Mucosa of descending colon (tissue), 3 donors: Measurements from ENCODE around the gene PSG3. TPM values are rescaled to one million over a fixed set of nuclear protein-coding genes. Genes with fewer than 3 reads are reported as not detected.
A peak's percentile ranks its signal among the peaks of the same experiment; 100 is the strongest.
"Not testable (repeated sequence)": the region's sequence is repeated elsewhere in the genome, so short reads cannot be mapped to it uniquely, and the experiment has no call there.

Source experiments
- ATAC-seq: fragments of 200-7000 bp; cut with Tn5 transposase; one replicate; pipeline ENCODE4 v1.9.1; 2020; ENCODE audit warnings: mild to moderate bottlenecking, moderate library complexity
- DNase-seq, 3 donors: peaks; one replicate each; pipeline ENCODE4 v3.0.0-alpha.2; 2020
- H3K36me3 ChIP-seq: fragments of 200-600 bp; one replicate; pipeline ENCODE4 v1.8.0; 2021; ENCODE audit warnings: low read depth, mild to moderate bottlenecking
- H3K4me1 ChIP-seq: fragments of 200-600 bp; one replicate; pipeline ENCODE4 v1.8.0; 2021; ENCODE audit warnings: low read depth, mild to moderate bottlenecking
- H3K4me3 ChIP-seq: fragments of 200-600 bp; one replicate; pipeline ENCODE4 v1.8.0; 2021; ENCODE audit warnings: mild to moderate bottlenecking
- H3K9me3 ChIP-seq: fragments of 200-600 bp; one replicate; pipeline ENCODE4 v1.8.0; 2021; ENCODE audit warnings: mild to moderate bottlenecking
- CTCF ChIP-seq: fragments of 200-600 bp; IDR thresholded peaks from one replicate; pipeline ENCODE4 v1.8.0; 2022; ENCODE audit warnings: antibody characterized with exemption, mild to moderate bottlenecking
- intact Hi-C, 2 donors: fragments of 100-400 bp; cut with DNase I in 1 of 2; cut with micrococcal nuclease in 1 of 2; formaldehyde crosslinking; loops; one replicate each; pipeline versions ENCODE4 v1.11.0 to v1.11.1; 2022; cut with DNase I, micrococcal nuclease
- total RNA-seq, 3 donors: library from RNA; stranded (reverse); fragmentation: NEBNext Ultra II Directional in 2 of 3; extraction: Animal tissue kit (Norgen Biotek cat#: 25700) in 2 of 3; gene quantifications; one replicate each; pipeline versions ENCODE4 v1.2.1 to v1.2.4, GENCODE V29; 2021 to 2023
- donor health status: DM: no; HTN: no; CAD: no; lungs with moderate emphysema.
- donor health status: DM: no; HTN: no; CAD: no.
- donor health status: DM: no; HTN: yes; CAD: no.

The PSG3 gene
- total RNA-seq, 3 donors from 2014 or later, result not detected

GRCh38 chr19:42762789-42763188, 22.5 kb upstream of the PSG3 start:
- no peaks in the 10 kb centered on the region for H3K36me3 ChIP-seq
- DNase-seq (no peak), ATAC-seq (no peak)
- no peaks in the 10 kb centered on the region for H3K4me1 ChIP-seq
- TF ChIP-seq CTCF, result no peak
- H3K4me3 ChIP-seq, result no peak overlapping the region
- intact Hi-C loops, result no loop called here
- H3K9me3 ChIP-seq, result no peaks in the 10 kb centered on the region

- H3K36me3 ChIP-seq, H3K9me3 ChIP-seq, DNase-seq, ATAC-seq, H3K4me3 ChIP-seq, H3K4me1 ChIP-seq, intact Hi-C loops: not testable (repeated sequence)
Measured at GRCh38 chr19:42761924-42762295, 21.6 kb upstream of the PSG3 start.

- intact Hi-C loops, ATAC-seq: not testable (repeated sequence)
Measured at GRCh38 chr19:42760954-42761923, 21.0 kb upstream of the PSG3 start.

GRCh38 chr19:42758667-42759066, 18.4 kb upstream of the PSG3 start:
- intact Hi-C loops, H3K4me1 ChIP-seq, H3K36me3 ChIP-seq, ATAC-seq, H3K9me3 ChIP-seq, H3K4me3 ChIP-seq: not testable (repeated sequence)
- DNase-seq, result peak in 1 of 3 donors; percentile 20

More at GRCh38 chr19:42760954-42761923, 21.0 kb upstream of the PSG3 start:
- not testable (repeated sequence) for H3K4me3 ChIP-seq, H3K9me3 ChIP-seq, H3K36me3 ChIP-seq, H3K4me1 ChIP-seq, DNase-seq

GRCh38 chr19:42752246-42752645, 12.0 kb upstream of the PSG3 start:
- H3K9me3 ChIP-seq, H3K36me3 ChIP-seq, ATAC-seq, intact Hi-C loops, H3K4me1 ChIP-seq, H3K4me3 ChIP-seq, DNase-seq: not testable (repeated sequence)

- H3K36me3 ChIP-seq, intact Hi-C loops, H3K4me1 ChIP-seq, H3K4me3 ChIP-seq, H3K9me3 ChIP-seq, ATAC-seq: not testable (repeated sequence)
- peak; percentile 23 for TF ChIP-seq CTCF
- DNase-seq, result peak in 1 of 3 donors; percentile 4
Measured at GRCh38 chr19:42741726-42742607, 1.7 kb upstream of the PSG3 start.

- ATAC-seq, DNase-seq, H3K4me3 ChIP-seq, H3K9me3 ChIP-seq, H3K36me3 ChIP-seq, H3K4me1 ChIP-seq, intact Hi-C loops: not testable (repeated sequence)
Measured at GRCh38 chr19:42737581-42738011, 2.7 kb downstream of the PSG3 start.

GRCh38 chr19:42728341-42728740, 11.9 kb downstream of the PSG3 start:
- H3K4me1 ChIP-seq, H3K36me3 ChIP-seq, ATAC-seq, H3K9me3 ChIP-seq, DNase-seq, H3K4me3 ChIP-seq, intact Hi-C loops: not testable (repeated sequence)

- intact Hi-C loops, H3K36me3 ChIP-seq: not testable (repeated sequence)
Measured at GRCh38 chr19:42714000-42714399, 26.3 kb downstream of the PSG3 start.

GRCh38 chr19:42712753-42713152, 27.5 kb downstream of the PSG3 start:
- H3K4me1 ChIP-seq, H3K9me3 ChIP-seq, intact Hi-C loops, H3K36me3 ChIP-seq, ATAC-seq, DNase-seq, H3K4me3 ChIP-seq: not testable (repeated sequence)

More at GRCh38 chr19:42714000-42714399, 26.3 kb downstream of the PSG3 start:
- ATAC-seq, DNase-seq, H3K9me3 ChIP-seq, H3K4me1 ChIP-seq, H3K4me3 ChIP-seq: not testable (repeated sequence)

GRCh38 chr19:42710986-42711385, 29.3 kb downstream of the PSG3 start:
- H3K9me3 ChIP-seq, DNase-seq, H3K4me1 ChIP-seq, H3K4me3 ChIP-seq, intact Hi-C loops, ATAC-seq, H3K36me3 ChIP-seq: not testable (repeated sequence)
